LNCAP (cell line): ENCODE results near the gene ABHD16A.

Experiments used
- CTCF ChIP-seq: fragments of 450-650 bp; IDR thresholded peaks from 2 replicates; pipeline ENCODE4 v1.5.1; 2017; ENCODE audit warnings: mild to moderate bottlenecking

ABHD16A gene

DNA sequence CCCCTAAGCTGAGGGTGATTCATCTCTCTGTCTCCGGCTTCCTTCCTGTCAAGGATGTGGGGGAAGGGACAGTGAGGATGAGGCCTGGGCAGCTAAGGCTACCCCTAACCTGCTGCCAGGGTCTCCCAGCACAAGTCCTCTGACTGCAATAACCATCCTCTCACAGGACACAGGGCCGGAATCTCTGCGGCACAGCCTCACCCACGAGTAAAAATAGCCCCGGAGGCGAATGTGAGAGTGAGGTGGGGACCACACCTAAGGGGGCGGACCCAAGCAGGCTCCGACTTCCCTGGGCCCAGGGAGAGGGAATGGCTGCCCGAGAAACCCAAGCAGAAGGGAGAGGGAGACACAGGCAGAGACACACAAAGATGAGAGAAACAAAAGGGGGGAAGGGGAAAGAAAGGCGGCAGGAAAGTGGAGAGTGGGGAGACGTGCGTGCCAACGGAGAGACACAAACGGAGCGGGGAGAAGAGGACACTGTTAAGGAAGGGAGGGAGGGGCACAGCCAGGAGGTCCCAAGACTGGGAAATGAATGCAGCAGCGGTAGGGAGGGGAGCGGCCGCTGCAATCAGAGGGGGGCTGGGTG is 31.8 kb upstream of the ABHD16A start:
- TF ChIP-seq CTCF = no peak

DNA sequence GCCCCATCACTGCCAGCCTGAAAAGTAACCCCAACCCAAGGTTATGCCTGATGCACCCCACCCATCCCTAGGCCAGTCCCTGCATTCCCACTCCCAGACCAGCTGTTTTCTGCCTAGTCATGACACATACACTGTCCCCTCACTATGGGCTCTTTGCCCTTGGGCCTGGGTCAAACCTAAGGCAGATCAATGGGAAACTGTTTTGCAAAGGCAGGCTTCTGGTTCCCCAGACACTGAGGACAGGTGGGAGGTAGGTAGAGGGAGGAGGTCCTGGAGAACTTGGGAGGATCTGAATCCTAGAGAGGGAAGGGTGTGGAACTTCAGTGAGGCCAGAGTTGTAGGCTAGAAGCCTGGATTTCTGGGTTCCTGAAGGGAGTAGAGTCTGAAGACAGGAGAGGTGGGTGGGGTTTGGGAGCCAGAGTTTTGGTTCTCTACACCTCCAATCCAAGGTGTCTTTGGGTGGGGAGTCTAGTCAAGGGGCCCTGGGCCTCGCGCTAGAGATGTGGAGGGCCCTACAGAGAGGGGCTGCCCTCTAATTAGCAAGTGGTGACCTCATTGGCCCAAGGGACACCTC is 31.2 kb upstream of the ABHD16A start:
- TF ChIP-seq CTCF = no peak

- no peak for TF ChIP-seq CTCF
These were observed 30.6 kb upstream of the ABHD16A start for GRCh38 chr6:31733734-31734133.

DNA sequence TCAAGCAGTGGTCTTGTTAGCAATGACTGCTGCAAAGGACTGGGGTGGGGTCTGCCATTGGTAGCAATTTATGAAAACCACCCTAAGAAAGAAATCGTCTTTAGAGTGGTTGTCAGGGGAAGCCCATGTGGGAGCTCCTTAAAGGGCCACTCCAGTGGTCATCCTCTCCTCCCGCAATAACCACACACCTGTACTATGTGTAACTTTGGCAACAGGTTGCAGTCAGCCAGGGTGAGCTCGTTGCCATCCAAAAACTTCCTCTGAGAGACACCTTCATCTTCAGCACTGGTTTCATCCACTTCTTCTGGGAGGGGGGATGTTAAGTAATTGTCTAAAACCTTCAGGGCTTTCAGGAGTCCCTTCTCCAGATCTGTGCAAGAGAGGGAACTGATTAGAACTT is 28.9 kb upstream of the ABHD16A start:
- TF ChIP-seq CTCF = no peak

GRCh38 chr6:31730631-31731086 is 27.5 kb upstream of the ABHD16A start:
- TF ChIP-seq CTCF = no peak

DNA sequence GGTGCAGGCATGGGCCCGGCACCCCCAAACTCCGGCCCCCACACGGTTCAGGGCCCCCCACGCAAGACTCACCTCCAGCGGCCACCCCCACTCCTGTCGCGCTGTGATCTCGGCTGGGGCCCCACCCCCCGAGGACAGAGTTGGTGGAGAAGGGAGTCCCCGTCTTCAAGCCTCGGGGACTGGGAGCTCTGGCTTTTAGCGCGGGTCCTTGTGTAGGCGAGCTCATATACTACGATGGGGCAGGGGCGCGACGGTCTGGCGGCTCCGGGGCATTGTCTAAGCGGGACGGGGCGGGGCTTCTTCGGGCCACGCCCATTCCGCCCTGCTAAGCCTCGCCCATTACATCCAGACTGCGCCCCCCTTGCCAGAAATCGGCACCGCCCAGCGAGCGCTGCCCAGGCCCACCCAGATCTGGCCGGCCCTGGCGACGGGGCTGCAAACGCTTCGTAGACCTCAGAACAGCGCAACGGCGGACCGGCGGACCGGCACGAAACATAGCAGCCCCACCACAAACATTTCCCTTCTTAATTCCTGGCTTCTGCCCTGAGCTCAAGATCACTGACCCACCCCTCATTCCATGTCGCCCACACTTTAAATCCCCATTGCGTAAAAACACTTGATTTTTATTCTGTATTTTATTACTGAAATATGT is 27.0 kb upstream of the ABHD16A start:
- no peak for TF ChIP-seq CTCF

DNA sequence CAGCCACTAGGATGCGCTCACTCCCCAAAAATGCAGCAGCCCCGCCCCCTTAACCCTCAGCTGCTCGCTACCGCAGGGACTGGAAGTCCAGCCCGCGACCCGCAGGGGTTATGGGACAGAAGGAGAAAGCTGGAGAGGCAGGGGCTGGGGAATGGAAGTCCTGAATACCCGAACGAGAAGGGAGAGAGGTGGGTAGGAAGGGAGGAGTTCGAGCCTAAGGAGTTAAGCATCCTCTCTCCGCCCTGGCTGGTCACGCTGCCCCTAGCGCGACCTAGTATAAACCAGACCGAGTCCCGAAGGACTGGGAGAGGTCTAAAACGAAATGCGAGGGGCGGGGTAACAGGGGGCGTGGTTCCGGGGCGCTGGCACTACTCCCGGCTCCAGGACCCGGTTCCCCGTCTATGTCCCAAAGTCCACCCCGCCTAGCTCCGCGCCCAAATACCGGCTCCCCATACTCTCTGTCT is 26.4 kb upstream of the ABHD16A start:
- peak; percentile 15; the same call in 1 of the 2 replicates for TF ChIP-seq CTCF
